Lung (tissue), 16 donors: Measurements from ENCODE around the gene LCE2A. TPM values are rescaled to one million over a fixed set of nuclear protein-coding genes. Genes with fewer than 3 reads are reported as not detected.
A peak's percentile ranks its signal among the peaks of the same experiment; 100 is the strongest.

Experiments used
- ATAC-seq: fragments of 200-7000 bp; cut with Tn5 transposase; one replicate; pipeline ENCODE4 v1.9.1; 2020; ENCODE audit warnings: moderate number of reproducible peaks; ENCODE audit not compliant: insufficient read depth, low FRiP score
- DNase-seq, 3 donors: peaks; one replicate each; pipeline ENCODE4 v3.0.0-alpha.2; 2013 to 2017
- H3K27ac ChIP-seq, 2 donors: one replicate each; pipeline ENCODE4 v1.5.1; 2013; ENCODE audit warnings: mild to moderate bottlenecking in 2 of 2, moderate library complexity in 2 of 2, control low read depth in 1 of 2, inconsistent platforms in 1 of 2, low read depth in 1 of 2, low read length in 1 of 2
- H3K27me3 ChIP-seq, 3 donors: one replicate each; pipeline ENCODE4 v1.5.1; 2013; ENCODE audit warnings: low read length in 2 of 3; ENCODE audit not compliant: control insufficient read depth in 3 of 3, insufficient read depth in 3 of 3
- H3K36me3 ChIP-seq, 4 donors: one replicate each; pipeline ENCODE4 v1.5.1; 2013; ENCODE audit warnings: low read length in 4 of 4, mild to moderate bottlenecking in 1 of 4, moderate library complexity in 1 of 4; ENCODE audit not compliant: control insufficient read depth in 4 of 4, insufficient read depth in 4 of 4
- H3K4me1 ChIP-seq, 5 donors: one replicate each; pipeline ENCODE4 v1.5.1; 2013; ENCODE audit warnings: low read length in 5 of 5, mild to moderate bottlenecking in 2 of 5, moderate library complexity in 1 of 5; ENCODE audit not compliant: control insufficient read depth in 5 of 5, insufficient read depth in 5 of 5
- H3K4me3 ChIP-seq: one replicate; pipeline ENCODE4 v1.5.1; 2013; ENCODE audit warnings: mild to moderate bottlenecking, control low read depth, moderate library complexity
- H3K9ac ChIP-seq, 2 donors: one replicate each; pipeline ENCODE4 v1.5.1; 2013; ENCODE audit warnings: low read length in 2 of 2, control low read depth in 1 of 2; ENCODE audit not compliant: insufficient read depth in 1 of 2
- H3K9me3 ChIP-seq, 4 donors: one replicate each; pipeline ENCODE4 v1.5.1; 2013; ENCODE audit warnings: low read length in 3 of 4, mild to moderate bottlenecking in 1 of 4, moderate library complexity in 1 of 4; ENCODE audit not compliant: control insufficient read depth in 4 of 4, insufficient read depth in 3 of 4
- WGBS, 2 donors: extraction: QIAGEN DNeasy Blood & Tissue Kit; methylation state at CpG; one replicate each; pipeline ENCODE4 v1.1.7; 2013; 5-methylcytosine and 5-hydroxymethylcytosine counted together
- long read RNA-seq, 5 donors: transcript quantifications; one replicate each; lab custom pipeline, GENCODE V29; 2026
- polyA plus RNA-seq, 2 donors: library from polyadenylated mRNA; stranded (reverse); fragments of 200-250 nt; gene quantifications; one replicate each; pipeline ENCODE4 v1.2.1, GENCODE V29; 2013
- total RNA-seq, 2 donors: library from RNA; depleted of rRNA in 1 of 2; stranded (reverse); fragments of >200 nt in 1 of 2; gene quantifications; one replicate each; pipeline ENCODE4 v1.2.1, GENCODE V29; 2014 to 2021
- TF ChIP-seq, protein P1 (sequence below): IDR thresholded peaks from 2 replicates; pipeline ENCODE4 v1.5.1; 2012; ENCODE audit warnings: mild to moderate bottlenecking; ENCODE audit errors: control extremely low read depth, extremely low read depth
- donor health status: control.
- donor health status: control.
- donor health status: Bipolar disorder and iron deficiency.
- donor health status: healthy.
- donor health status: DM: yes; HTN: yes; CAD: no.

LCE2A gene, protein sequence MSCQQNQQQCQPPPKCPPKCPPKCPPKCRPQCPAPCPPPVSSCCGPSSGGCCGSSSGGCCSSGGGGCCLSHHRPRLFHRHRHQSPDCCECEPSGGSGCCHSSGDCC
- not detected for total RNA-seq
- not detected for polyA plus RNA-seq
- long read RNA-seq, donor 1, result 0 reads
- long read RNA-seq, donor 2, result 0 reads
- long read RNA-seq, donor 3, result 0 reads
- long read RNA-seq, donor 4, result 0 reads
- long read RNA-seq, donor 5, result 0 reads

DNA sequence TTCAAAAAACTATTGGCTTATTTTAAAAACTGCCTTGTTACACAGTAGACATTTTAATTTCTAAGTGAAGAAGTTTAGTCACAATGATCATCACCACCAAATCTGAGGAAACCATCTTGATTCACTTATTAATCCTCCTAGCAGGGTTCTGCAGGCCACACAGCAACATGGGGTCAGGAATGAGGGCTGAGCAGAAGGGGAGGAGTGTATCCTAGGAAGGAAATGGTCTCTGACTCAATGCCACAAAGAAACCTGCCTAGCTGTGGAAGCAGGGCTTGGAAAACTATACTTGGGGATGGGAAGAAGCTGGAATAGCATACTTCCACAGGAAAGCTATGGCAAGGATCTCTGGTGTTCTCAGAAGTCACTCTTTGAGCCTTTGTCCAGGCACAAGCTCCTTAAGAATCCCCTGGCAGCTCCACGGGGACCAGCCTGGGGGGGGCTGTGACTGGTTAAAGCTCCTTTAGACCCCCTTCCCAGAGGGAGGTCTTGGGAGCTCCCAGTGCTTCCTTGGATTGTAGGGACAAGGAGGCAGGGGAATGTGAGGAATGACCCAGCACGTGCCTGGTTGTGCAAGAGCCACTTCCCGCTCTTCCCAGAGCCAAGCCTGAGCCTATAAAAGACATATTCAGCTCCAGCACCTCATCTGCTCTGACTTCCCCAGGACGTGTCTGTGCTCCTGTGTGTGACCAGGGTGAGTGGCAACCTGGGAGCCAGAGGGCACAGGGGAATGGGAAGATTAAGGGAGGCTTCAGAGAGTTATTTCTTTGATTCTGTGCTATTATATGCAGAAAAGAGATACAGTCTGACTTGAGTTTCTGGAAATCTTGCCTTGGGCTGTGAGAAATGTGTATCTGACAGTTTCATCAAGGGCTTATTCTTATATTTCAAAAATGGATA lies at the start of gene LCE2A:
Gene LCE2A, plus strand, starts transcription at position 645 of the 900 bp plus-strand sequence. CDS start 557 bp downstream, outside the sequence.
- DNase-seq (no peak), ATAC-seq (no peak)
- H3K4me1 ChIP-seq, result no peaks in the 10 kb centered on the region
- no peak within 1 kb of the TSS for H3K9ac ChIP-seq
- 42 to 65% methylated on average over 4 of the region's 4 CpGs for WGBS, 2 donors
- H3K36me3 ChIP-seq, result no peaks in the 10 kb centered on the region
- no peak within 1 kb of the TSS for H3K27ac ChIP-seq
- peaks cover 0 to 2% (median under 1%) of the 10 kb centered on the region in 4 donors for H3K9me3 ChIP-seq
- no peak within 1 kb of the TSS for H3K4me3 ChIP-seq
- H3K27me3 ChIP-seq, result no peaks in the 10 kb centered on the region
- TF ChIP-seq, protein P1, sequence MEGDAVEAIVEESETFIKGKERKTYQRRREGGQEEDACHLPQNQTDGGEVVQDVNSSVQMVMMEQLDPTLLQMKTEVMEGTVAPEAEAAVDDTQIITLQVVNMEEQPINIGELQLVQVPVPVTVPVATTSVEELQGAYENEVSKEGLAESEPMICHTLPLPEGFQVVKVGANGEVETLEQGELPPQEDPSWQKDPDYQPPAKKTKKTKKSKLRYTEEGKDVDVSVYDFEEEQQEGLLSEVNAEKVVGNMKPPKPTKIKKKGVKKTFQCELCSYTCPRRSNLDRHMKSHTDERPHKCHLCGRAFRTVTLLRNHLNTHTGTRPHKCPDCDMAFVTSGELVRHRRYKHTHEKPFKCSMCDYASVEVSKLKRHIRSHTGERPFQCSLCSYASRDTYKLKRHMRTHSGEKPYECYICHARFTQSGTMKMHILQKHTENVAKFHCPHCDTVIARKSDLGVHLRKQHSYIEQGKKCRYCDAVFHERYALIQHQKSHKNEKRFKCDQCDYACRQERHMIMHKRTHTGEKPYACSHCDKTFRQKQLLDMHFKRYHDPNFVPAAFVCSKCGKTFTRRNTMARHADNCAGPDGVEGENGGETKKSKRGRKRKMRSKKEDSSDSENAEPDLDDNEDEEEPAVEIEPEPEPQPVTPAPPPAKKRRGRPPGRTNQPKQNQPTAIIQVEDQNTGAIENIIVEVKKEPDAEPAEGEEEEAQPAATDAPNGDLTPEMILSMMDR, result no peak

GRCh38 chr1:152654110-152654509 lies 44.0 kb upstream of the LCE2A start:
- H3K27me3 ChIP-seq, result no peaks in the 10 kb centered on the region
- H3K9me3 ChIP-seq, result peaks cover 0 to 2% (median 0%) of the 10 kb centered on the region in 4 donors
- H3K27ac ChIP-seq, result no peak overlapping the region
- TF ChIP-seq, protein P1, result peak; percentile 18
- no peaks in the 10 kb centered on the region for H3K36me3 ChIP-seq
- peak; percentile 63 to 70 (median 63) for DNase-seq
- H3K4me1 ChIP-seq, result no peaks in the 10 kb centered on the region
- H3K4me3 ChIP-seq, result no peak overlapping the region
- WGBS, 2 donors, result 28 to 29% methylated on average over 10 of the region's 10 CpGs
- ATAC-seq, result no peak
- H3K9ac ChIP-seq, result peak overlapping the region in 1 of 2 donors; percentile 2

DNA sequence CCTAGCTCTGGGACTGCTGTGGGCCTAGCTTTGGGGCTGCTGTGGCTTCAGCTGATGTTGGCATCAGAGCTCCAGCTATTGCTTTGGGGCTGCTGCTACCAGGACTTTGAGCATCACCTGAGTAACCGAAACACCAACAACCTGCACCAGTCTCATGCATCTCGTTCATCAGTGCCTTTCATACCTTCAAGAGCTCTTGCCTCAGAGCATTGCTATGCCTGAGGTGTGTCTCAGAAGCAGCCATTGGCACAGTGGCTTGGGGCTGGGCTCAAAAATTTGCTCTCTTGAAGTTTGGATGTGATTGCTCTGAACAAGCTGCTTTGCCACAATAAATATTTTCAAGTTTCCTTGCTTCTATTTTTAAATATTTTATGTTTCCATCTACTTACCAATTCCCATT lies 41.7 kb upstream of the LCE2A start:
- Histone ChIP-seq H3K27me3 (peaks cover 0 to 2% (median 0%) of the 10 kb centered on the region in 3 donors), H3K9ac (no peak overlapping the region), H3K4me1 (no peaks in the 10 kb centered on the region), H3K27ac (no peak overlapping the region), H3K4me3 (no peak overlapping the region), H3K9me3 (peaks cover 0 to 2% (median 0%) of the 10 kb centered on the region in 4 donors), H3K36me3 (no peaks in the 10 kb centered on the region)
- ATAC-seq (no peak), DNase-seq (no peak)
- 64 to 75% methylated on average over 2 of the region's 2 CpGs for WGBS, 2 donors
- TF ChIP-seq, protein P1, result no peak
